IMR-90 (cell line): ENCODE results near the gene MDP1.

ENCODE experiments used
- CHD1 ChIP-seq: IDR thresholded peaks from 2 replicates; pipeline ENCODE4 v1.6.1; 2012; ENCODE audit warnings: low read depth, low read length, improper control_type of control experiment
- CTCF ChIP-seq: conservative IDR thresholded peaks from 2 replicates; pipeline ENCODE4 v1.5.1; 2012; ENCODE audit warnings: mild to moderate bottlenecking, low read depth, low read length, improper control_type of control experiment
- TF ChIP-seq, protein P1 (sequence below): fragments of 150-350 bp; IDR thresholded peaks from 2 replicates; pipeline ENCODE4 v1.6.1; 2017; ENCODE audit warnings: mild to moderate bottlenecking, antibody characterized with exemption, low read length, low read depth

DNA sequence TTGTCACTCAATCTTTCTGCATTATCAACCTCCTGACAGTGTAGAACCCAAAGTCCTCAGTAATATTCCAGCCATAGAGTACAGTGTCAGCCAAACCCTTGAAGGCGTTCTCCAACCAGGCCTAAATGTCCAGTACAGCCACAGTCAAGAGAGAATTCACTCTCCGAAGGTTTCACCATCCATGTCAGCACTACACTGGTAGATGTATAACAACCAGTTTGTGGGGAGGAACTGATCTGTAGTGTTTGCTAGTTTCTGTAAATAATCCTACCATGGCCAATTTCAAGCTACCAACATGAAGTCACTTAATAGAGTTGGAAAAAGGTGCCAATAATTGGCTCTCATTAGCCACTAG, 456 bp upstream of the MDP1 start:
- TF ChIP-seq CHD1 (no peak), CTCF (no peak)
- TF ChIP-seq, protein P1, sequence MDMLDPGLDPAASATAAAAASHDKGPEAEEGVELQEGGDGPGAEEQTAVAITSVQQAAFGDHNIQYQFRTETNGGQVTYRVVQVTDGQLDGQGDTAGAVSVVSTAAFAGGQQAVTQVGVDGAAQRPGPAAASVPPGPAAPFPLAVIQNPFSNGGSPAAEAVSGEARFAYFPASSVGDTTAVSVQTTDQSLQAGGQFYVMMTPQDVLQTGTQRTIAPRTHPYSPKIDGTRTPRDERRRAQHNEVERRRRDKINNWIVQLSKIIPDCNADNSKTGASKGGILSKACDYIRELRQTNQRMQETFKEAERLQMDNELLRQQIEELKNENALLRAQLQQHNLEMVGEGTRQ = no peak
